ENCODE data around the gene STAM2.

GRCh38 chr2:152200565-152201465, 25.3 kb upstream of the STAM2 start:
- TF ChIP-seq POLR2AphosphoS5 (IDR thresholded peaks at IDR 0.05; ENCODE audit: borderline replicate concordance, low read depth, low read length) (no peak), EZH2 (IDR thresholded peaks at IDR 0.05) (no peak)

All from SK-N-MC (cell line).